Chondrocyte (in vitro differentiated cells): ENCODE measurements around the gene FARP1. TPM values are rescaled to one million over a fixed set of nuclear protein-coding genes. Genes with fewer than 3 reads are reported as not detected.

Source experiments
- DNase-seq: peaks from one replicate; pipeline ENCODE4 v3.0.0; 2021; ENCODE audit warnings: mixed read lengths, low spot score
- H3K27ac Mint-ChIP-seq: one replicate; pipeline ENCODE4 v1.8.0; 2021; ENCODE audit warnings: mild to moderate bottlenecking, moderate library complexity, mixed read lengths; ENCODE audit not compliant: unreplicated experiment
- H3K27me3 Mint-ChIP-seq: 2 replicates; pipeline ENCODE4 v1.8.0; 2021; ENCODE audit warnings: low read depth, mixed read lengths
- H3K36me3 Mint-ChIP-seq: 2 replicates; pipeline ENCODE4 v1.8.0; 2021; ENCODE audit warnings: low read depth, mixed read lengths
- H3K4me1 Mint-ChIP-seq: 2 replicates; pipeline ENCODE4 v1.8.0; 2021; ENCODE audit warnings: low read depth, mild to moderate bottlenecking, mixed read lengths
- H3K4me3 Mint-ChIP-seq: one replicate; pipeline ENCODE4 v1.8.0; 2021; ENCODE audit warnings: mild to moderate bottlenecking, moderate library complexity, mixed read lengths; ENCODE audit not compliant: unreplicated experiment
- H3K9me3 Mint-ChIP-seq: 2 replicates; pipeline ENCODE4 v1.8.0; 2021; ENCODE audit warnings: low read depth, mixed read lengths
- total RNA-seq: library from RNA; stranded (reverse); gene quantifications from 3 replicates; pipeline ENCODE4 v1.2.1, GENCODE V29; 2021
- TF ChIP-seq, protein P1 (sequence below): fragments of 200-600 bp; sonication (generic); IDR thresholded peaks from 2 replicates; pipeline ENCODE4 v1.5.0; 2021; ENCODE audit warnings: antibody characterized with exemption, mild to moderate bottlenecking, moderate library complexity

The FARP1 gene
- total RNA-seq, 1 donor from 2014 or later = 331 TPM

DNA sequence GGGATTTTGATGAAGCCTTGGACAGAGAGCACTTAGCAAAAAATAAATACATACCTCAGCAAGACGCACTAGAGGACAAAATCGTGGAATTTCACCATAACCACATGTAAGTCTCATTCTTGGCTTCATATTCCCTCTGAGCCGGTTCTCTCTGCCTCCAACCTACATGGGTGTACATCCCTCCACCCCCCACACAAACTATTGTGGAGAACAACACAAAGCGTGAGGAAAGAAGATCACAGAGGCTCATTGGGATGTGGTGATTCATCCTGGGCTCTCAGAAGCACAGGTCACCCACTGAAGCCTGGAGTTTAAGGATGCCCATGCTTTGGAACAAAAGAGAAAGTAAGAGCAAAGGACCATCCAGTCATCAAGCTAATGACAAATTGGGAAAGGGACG is 241.8 kb downstream of the FARP1 start:
- Mint-ChIP-seq H3K36me3 (peaks cover 38% of the 10 kb centered on the region), H3K9me3 (no peaks in the 10 kb centered on the region), H3K4me3 (no peak overlapping the region), H3K27ac (peak overlapping the region; percentile 41), H3K27me3 (no peaks in the 10 kb centered on the region), H3K4me1 (peaks cover 20% of the 10 kb centered on the region)
- TF ChIP-seq, protein P1, sequence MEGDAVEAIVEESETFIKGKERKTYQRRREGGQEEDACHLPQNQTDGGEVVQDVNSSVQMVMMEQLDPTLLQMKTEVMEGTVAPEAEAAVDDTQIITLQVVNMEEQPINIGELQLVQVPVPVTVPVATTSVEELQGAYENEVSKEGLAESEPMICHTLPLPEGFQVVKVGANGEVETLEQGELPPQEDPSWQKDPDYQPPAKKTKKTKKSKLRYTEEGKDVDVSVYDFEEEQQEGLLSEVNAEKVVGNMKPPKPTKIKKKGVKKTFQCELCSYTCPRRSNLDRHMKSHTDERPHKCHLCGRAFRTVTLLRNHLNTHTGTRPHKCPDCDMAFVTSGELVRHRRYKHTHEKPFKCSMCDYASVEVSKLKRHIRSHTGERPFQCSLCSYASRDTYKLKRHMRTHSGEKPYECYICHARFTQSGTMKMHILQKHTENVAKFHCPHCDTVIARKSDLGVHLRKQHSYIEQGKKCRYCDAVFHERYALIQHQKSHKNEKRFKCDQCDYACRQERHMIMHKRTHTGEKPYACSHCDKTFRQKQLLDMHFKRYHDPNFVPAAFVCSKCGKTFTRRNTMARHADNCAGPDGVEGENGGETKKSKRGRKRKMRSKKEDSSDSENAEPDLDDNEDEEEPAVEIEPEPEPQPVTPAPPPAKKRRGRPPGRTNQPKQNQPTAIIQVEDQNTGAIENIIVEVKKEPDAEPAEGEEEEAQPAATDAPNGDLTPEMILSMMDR = no peak
- no peak for DNase-seq

DNA sequence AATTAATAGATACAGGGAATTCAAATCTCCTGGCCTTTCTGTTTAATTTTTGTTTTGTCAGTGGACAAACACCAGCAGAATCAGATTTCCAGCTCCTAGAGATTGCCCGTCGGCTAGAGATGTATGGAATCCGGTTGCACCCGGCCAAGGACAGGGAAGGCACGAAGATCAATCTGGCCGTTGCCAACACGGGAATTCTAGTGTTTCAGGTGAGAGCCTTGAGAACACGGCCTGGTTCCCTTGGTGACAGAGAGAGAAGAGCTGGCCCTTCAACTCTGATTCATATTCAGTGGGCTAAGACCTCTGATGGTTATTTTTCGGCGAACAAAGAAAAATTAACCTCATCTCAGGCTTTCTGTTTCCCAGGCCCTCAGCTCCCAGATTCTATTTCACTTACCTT is 242.7 kb downstream of the FARP1 start:
- Mint-ChIP-seq H3K4me3 (no peak overlapping the region), H3K9me3 (no peaks in the 10 kb centered on the region), H3K27me3 (no peaks in the 10 kb centered on the region), H3K4me1 (peaks cover 20% of the 10 kb centered on the region), H3K36me3 (peaks cover 43% of the 10 kb centered on the region), H3K27ac (peak overlapping the region; percentile 9)
- TF ChIP-seq, protein P1 = no peak
- no peak for DNase-seq

DNA sequence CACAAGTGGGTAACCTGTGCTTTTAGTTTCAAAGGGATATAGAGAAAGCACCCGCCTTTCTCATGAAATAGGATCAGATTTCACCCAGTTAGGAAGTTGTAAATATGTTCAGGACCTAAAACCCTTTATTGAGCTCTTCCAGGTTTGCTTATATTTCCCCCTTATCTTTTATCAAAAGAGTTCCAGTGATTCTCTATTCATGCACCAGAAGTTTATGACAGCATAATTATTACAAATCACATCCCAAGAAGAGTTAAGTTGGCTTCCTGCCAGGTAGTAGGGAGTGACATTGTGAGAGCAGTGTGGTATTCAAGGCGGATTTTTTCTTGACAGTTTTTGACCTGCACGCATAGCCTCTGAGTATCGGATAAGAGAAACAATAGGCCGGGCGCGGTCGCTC is 243.7 kb downstream of the FARP1 start:
- H3K27ac Mint-ChIP-seq = no peak overlapping the region
- H3K9me3 Mint-ChIP-seq = no peaks in the 10 kb centered on the region
- peaks cover 44% of the 10 kb centered on the region for H3K36me3 Mint-ChIP-seq
- no peak overlapping the region for H3K4me3 Mint-ChIP-seq
- no peak for DNase-seq
- H3K27me3 Mint-ChIP-seq = no peaks in the 10 kb centered on the region
- H3K4me1 Mint-ChIP-seq = peaks cover 20% of the 10 kb centered on the region
- TF ChIP-seq, protein P1 = no peak

DNA sequence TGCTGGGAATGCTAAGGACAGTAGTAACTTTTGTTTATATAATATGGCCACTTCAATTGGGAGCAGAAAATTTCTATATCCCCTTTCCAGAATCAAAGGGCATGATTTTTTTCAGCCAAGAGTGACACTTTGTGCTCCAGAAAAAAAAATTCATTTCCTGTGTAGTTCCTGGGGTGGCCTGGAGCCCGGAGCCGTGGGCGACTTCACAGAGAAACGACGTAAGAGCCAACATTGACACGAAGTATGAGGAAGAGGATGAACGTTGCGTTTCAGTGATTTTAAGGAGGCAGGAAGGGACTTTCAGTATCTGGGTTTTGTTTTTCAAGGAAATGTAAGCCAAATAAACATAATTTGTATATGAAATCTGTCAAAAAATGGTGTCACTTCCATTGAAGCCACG is 246.4 kb downstream of the FARP1 start:
- Mint-ChIP-seq H3K27me3 (no peaks in the 10 kb centered on the region), H3K27ac (no peak overlapping the region), H3K36me3 (peaks cover 48% of the 10 kb centered on the region), H3K4me1 (peaks cover 20% of the 10 kb centered on the region), H3K4me3 (no peak overlapping the region), H3K9me3 (no peaks in the 10 kb centered on the region)
- TF ChIP-seq, protein P1 = no peak
- no peak for DNase-seq

DNA sequence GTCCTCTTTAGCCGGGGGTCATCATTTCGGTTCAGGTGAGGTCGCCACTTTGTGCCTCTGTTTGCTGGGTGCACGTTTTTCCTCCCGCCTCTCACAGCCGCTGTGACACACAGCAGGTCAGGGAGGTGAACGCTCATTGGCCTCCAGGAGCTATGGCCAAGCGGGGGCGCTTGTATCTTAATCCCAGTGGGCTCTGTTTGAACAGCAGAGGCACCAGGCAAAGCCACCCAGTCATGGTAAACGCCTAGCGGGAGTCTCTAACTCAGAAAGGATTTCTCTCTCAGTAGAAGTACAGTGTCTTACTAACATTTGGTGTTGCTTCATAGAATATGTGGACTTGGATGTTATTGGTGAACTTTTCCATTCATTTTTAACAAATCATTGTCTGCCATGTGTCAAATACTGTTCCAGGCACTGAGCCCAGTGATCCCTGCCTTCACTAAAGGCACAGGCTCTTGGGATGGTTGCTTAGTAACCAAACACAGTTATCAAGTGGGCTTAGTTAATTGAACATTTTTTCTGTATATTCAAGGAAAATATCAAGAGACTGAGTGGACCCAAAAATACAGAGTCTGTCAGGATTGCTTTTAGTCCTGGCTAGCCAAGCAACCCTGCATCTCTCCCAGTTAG is 247.3 kb downstream of the FARP1 start:
- H3K4me1 Mint-ChIP-seq = peaks cover 11% of the 10 kb centered on the region
- TF ChIP-seq, protein P1 = no peak
- no peaks in the 10 kb centered on the region for H3K27me3 Mint-ChIP-seq
- no peak overlapping the region for H3K4me3 Mint-ChIP-seq
- peaks cover 42% of the 10 kb centered on the region for H3K36me3 Mint-ChIP-seq
- H3K27ac Mint-ChIP-seq = peak overlapping the region; percentile 12
- DNase-seq = no peak
- H3K9me3 Mint-ChIP-seq = no peaks in the 10 kb centered on the region
